Esophagus muscularis mucosa (tissue), 4 donors: ENCODE data around the gene CCSAP.

Experiments used
- EP300 ChIP-seq: sonication (generic); formaldehyde crosslinking; IDR thresholded peaks from one replicate; pipeline ENCODE4 v1.6.1; 2017; ENCODE audit warnings: antibody characterized with exemption
- POLR2A ChIP-seq: fragments of 450-650 bp; IDR thresholded peaks from one replicate; pipeline ENCODE4 v1.6.1; 2017; ENCODE audit warnings: antibody characterized with exemption, moderate library complexity, mild to moderate bottlenecking, low read depth
- POLR2AphosphoS5 ChIP-seq, 2 donors: sonication (generic); formaldehyde crosslinking; IDR thresholded peaks; one replicate each; pipeline ENCODE4 v1.6.1; 2017; ENCODE audit warnings: antibody characterized with exemption in 2 of 2
- TF ChIP-seq, protein P1 (sequence below), 3 experiments: fragments of 200-600 bp in 2 of 3; fragments of 450-650 bp in 1 of 3; sonication (generic) in 2 of 3; IDR thresholded peaks; one replicate each; pipeline ENCODE4 v1.5.1; 2017 to 2019; ENCODE audit warnings: antibody characterized with exemption in 3 of 3, mild to moderate bottlenecking in 2 of 3, moderate library complexity in 1 of 3

DNA sequence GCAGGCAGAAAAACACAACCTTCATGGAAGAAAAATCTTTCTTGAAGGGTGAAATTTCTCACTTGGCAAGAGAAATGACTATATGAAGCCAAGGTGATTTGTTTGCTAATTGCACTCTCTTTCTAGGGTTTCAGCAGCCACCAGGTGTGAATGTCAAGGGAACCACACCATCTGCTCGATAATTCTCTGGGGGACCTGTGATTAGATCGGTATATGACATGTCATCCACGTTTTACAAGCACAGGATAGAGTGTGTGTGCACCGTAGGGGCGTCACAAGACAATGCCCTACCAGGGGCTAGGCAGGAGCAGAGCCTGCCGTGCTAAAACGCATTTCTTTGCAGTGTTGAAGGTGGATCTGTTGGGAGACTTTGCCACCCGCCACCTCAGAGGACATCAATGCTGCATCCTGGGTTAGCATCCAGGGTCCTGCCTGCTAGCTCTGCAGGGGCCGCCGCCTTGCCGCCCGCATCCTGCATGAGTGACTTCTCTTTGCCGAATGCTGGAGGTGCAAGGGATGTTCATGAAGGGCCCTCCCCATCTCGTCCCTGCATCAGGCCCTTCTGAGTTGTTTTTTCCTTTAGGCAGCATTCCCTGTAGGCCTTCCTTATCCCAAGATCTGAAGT is 37.8 kb upstream of the CCSAP start:
- TF ChIP-seq POLR2A (no peak), POLR2AphosphoS5 (IDR thresholded peaks at IDR 0.05) (no peak), EP300 (no peak)
- TF ChIP-seq, protein P1, sequence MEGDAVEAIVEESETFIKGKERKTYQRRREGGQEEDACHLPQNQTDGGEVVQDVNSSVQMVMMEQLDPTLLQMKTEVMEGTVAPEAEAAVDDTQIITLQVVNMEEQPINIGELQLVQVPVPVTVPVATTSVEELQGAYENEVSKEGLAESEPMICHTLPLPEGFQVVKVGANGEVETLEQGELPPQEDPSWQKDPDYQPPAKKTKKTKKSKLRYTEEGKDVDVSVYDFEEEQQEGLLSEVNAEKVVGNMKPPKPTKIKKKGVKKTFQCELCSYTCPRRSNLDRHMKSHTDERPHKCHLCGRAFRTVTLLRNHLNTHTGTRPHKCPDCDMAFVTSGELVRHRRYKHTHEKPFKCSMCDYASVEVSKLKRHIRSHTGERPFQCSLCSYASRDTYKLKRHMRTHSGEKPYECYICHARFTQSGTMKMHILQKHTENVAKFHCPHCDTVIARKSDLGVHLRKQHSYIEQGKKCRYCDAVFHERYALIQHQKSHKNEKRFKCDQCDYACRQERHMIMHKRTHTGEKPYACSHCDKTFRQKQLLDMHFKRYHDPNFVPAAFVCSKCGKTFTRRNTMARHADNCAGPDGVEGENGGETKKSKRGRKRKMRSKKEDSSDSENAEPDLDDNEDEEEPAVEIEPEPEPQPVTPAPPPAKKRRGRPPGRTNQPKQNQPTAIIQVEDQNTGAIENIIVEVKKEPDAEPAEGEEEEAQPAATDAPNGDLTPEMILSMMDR (IDR thresholded peaks at IDR 0.05): no peak
